Neuron (in vitro differentiated cells): Measurements from ENCODE around the gene MOB3B.

Source experiments
- H2AFZ ChIP-seq: one replicate; pipeline ENCODE4 v1.6.1; 2013; ENCODE audit warnings: low read depth, mild to moderate bottlenecking, inconsistent platforms, low read length, moderate library complexity
- H3K27me3 ChIP-seq: one replicate; pipeline ENCODE4 v1.6.1; 2013; ENCODE audit warnings: low read length; ENCODE audit not compliant: insufficient read depth
- H3K36me3 ChIP-seq: one replicate; pipeline ENCODE4 v1.6.1; 2013; ENCODE audit warnings: low read length; ENCODE audit not compliant: insufficient read depth
- H3K4me1 ChIP-seq: one replicate; pipeline ENCODE4 v1.6.1; 2013; ENCODE audit warnings: low read length; ENCODE audit not compliant: insufficient read depth
- H3K4me3 ChIP-seq: 2 replicates; pipeline ENCODE4 v1.5.1; 2013; ENCODE audit warnings: mild to moderate bottlenecking, low read length, moderate library complexity
- H3K9me3 ChIP-seq: one replicate; pipeline ENCODE4 v1.6.1; 2013; ENCODE audit warnings: low read length

The MOB3B gene

GRCh38 chr9:27369591-27369990 is 160.0 kb downstream of the MOB3B start:
- Histone ChIP-seq H3K9me3 (no peaks in the 10 kb centered on the region), H2AFZ (no peak overlapping the region), H3K4me3 (no peak overlapping the region), H3K27me3 (no peaks in the 10 kb centered on the region), H3K4me1 (peaks cover 5% of the 10 kb centered on the region), H3K36me3 (no peaks in the 10 kb centered on the region)

- Histone ChIP-seq H3K4me1 (peaks cover 5% of the 10 kb centered on the region), H2AFZ (no peak overlapping the region), H3K36me3 (no peaks in the 10 kb centered on the region), H3K9me3 (no peaks in the 10 kb centered on the region), H3K4me3 (no peak overlapping the region), H3K27me3 (no peaks in the 10 kb centered on the region)
These were observed 161.2 kb downstream of the MOB3B start for GRCh38 chr9:27368316-27368985.

GRCh38 chr9:27367921-27368315 is 161.7 kb downstream of the MOB3B start:
- Histone ChIP-seq H3K4me3 (no peak overlapping the region), H3K9me3 (no peaks in the 10 kb centered on the region), H2AFZ (no peak overlapping the region), H3K36me3 (no peaks in the 10 kb centered on the region), H3K4me1 (peaks cover 5% of the 10 kb centered on the region), H3K27me3 (no peaks in the 10 kb centered on the region)

- Histone ChIP-seq H2AFZ (no peak overlapping the region), H3K9me3 (no peaks in the 10 kb centered on the region), H3K36me3 (no peaks in the 10 kb centered on the region), H3K4me1 (peaks cover 12% of the 10 kb centered on the region), H3K27me3 (no peaks in the 10 kb centered on the region), H3K4me3 (no peak overlapping the region)
These were observed 162.3 kb downstream of the MOB3B start for GRCh38 chr9:27367175-27367798.

- H3K4me1 ChIP-seq = peaks cover 13% of the 10 kb centered on the region
- no peak overlapping the region for H3K4me3 ChIP-seq
These were observed 163.8 kb downstream of the MOB3B start for GRCh38 chr9:27365707-27366376.

GRCh38 chr9:27362447-27363210 is 167.0 kb downstream of the MOB3B start:
- peaks cover 9% of the 10 kb centered on the region for H3K36me3 ChIP-seq
- H3K4me3 ChIP-seq = no peak overlapping the region
- no peaks in the 10 kb centered on the region for H3K27me3 ChIP-seq
- no peak overlapping the region for H2AFZ ChIP-seq
- no peaks in the 10 kb centered on the region for H3K9me3 ChIP-seq
- peaks cover 8% of the 10 kb centered on the region for H3K4me1 ChIP-seq

More at GRCh38 chr9:27365707-27366376, 163.8 kb downstream of the MOB3B start:
- H2AFZ ChIP-seq = no peak overlapping the region
- no peaks in the 10 kb centered on the region for H3K9me3 ChIP-seq
- H3K36me3 ChIP-seq = no peaks in the 10 kb centered on the region
- H3K27me3 ChIP-seq = no peaks in the 10 kb centered on the region

- Histone ChIP-seq H3K9me3 (no peaks in the 10 kb centered on the region), H3K27me3 (no peaks in the 10 kb centered on the region), H3K4me3 (no peak overlapping the region), H2AFZ (no peak overlapping the region), H3K4me1 (peaks cover 8% of the 10 kb centered on the region), H3K36me3 (peaks cover 14% of the 10 kb centered on the region)
These were observed 168.1 kb downstream of the MOB3B start for GRCh38 chr9:27361492-27361891.

GRCh38 chr9:27359763-27360162 is 169.9 kb downstream of the MOB3B start:
- Histone ChIP-seq H3K9me3 (no peaks in the 10 kb centered on the region), H3K4me1 (peaks cover 8% of the 10 kb centered on the region), H3K27me3 (no peaks in the 10 kb centered on the region), H2AFZ (no peak overlapping the region), H3K4me3 (no peak overlapping the region), H3K36me3 (peaks cover 14% of the 10 kb centered on the region)

- Histone ChIP-seq H3K9me3 (no peaks in the 10 kb centered on the region), H3K4me3 (no peak overlapping the region), H2AFZ (no peak overlapping the region), H3K4me1 (peaks cover 18% of the 10 kb centered on the region), H3K27me3 (no peaks in the 10 kb centered on the region), H3K36me3 (peaks cover 14% of the 10 kb centered on the region)
These were observed 171.6 kb downstream of the MOB3B start for GRCh38 chr9:27358007-27358406.

- Histone ChIP-seq H3K36me3 (peaks cover 17% of the 10 kb centered on the region), H3K4me1 (peaks cover 10% of the 10 kb centered on the region), H3K27me3 (no peaks in the 10 kb centered on the region)
These were observed 173.2 kb downstream of the MOB3B start for GRCh38 chr9:27356446-27356845.

GRCh38 chr9:27355166-27355565 is 174.4 kb downstream of the MOB3B start:
- Histone ChIP-seq H3K9me3 (no peaks in the 10 kb centered on the region), H3K27me3 (no peaks in the 10 kb centered on the region), H2AFZ (no peak overlapping the region), H3K36me3 (peaks cover 17% of the 10 kb centered on the region), H3K4me3 (no peak overlapping the region), H3K4me1 (peaks cover 10% of the 10 kb centered on the region)

More at GRCh38 chr9:27356446-27356845, 173.2 kb downstream of the MOB3B start:
- Histone ChIP-seq H3K9me3 (no peaks in the 10 kb centered on the region), H3K4me3 (no peak overlapping the region), H2AFZ (no peak overlapping the region)

GRCh38 chr9:27353474-27354229 is 176.0 kb downstream of the MOB3B start:
- Histone ChIP-seq H3K4me3 (no peak overlapping the region), H3K36me3 (peaks cover 12% of the 10 kb centered on the region), H3K27me3 (no peaks in the 10 kb centered on the region), H2AFZ (no peak overlapping the region), H3K4me1 (peaks cover 10% of the 10 kb centered on the region), H3K9me3 (no peaks in the 10 kb centered on the region)
